Stimulated activated CD4-positive, alpha-beta T cell treated with anti-CD3 and anti-CD28 coated beads, Interleukin-15, amount 100 ng/mL, for 24 hours (primary cell): ENCODE data around the gene CYP3A7.
"Not testable (repeated sequence)": the region's sequence is repeated elsewhere in the genome, so short reads cannot be mapped to it uniquely, and the experiment has no call there.

Experiments used
- DNase-seq: peaks from one replicate; pipeline ENCODE4 v3.0.0-alpha.2; 2020

CYP3A7 gene

GRCh38 chr7:99740573-99741440, 5.8 kb upstream of the CYP3A7 start:
- DNase-seq, result no peak

- no peak for DNase-seq
Observed at GRCh38 chr7:99739699-99740572, 4.9 kb upstream of the CYP3A7 start.

GRCh38 chr7:99737726-99738125, 2.7 kb upstream of the CYP3A7 start:
- DNase-seq, result no peak

- not testable (repeated sequence) for DNase-seq
Observed at GRCh38 chr7:99736667-99737066, 1.7 kb upstream of the CYP3A7 start.

GRCh38 chr7:99733448-99733847, 1.5 kb downstream of the CYP3A7 start:
- DNase-seq, result peak; percentile 25

GRCh38 chr7:99733003-99733402, 2.0 kb downstream of the CYP3A7 start:
- DNase-seq, result no peak

GRCh38 chr7:99731638-99732374, 3.2 kb downstream of the CYP3A7 start:
- peak; percentile 11 for DNase-seq

GRCh38 chr7:99730992-99731391, 4.0 kb downstream of the CYP3A7 start:
- DNase-seq, result no peak

- DNase-seq, result no peak
Observed at GRCh38 chr7:99730238-99730810, 4.7 kb downstream of the CYP3A7 start.

- no peak for DNase-seq
Observed at GRCh38 chr7:99729486-99730237, 5.3 kb downstream of the CYP3A7 start.

GRCh38 chr7:99728615-99729014, 6.4 kb downstream of the CYP3A7 start:
- no peak for DNase-seq

- DNase-seq, result not testable (repeated sequence)
Observed at GRCh38 chr7:99723201-99723600, 11.8 kb downstream of the CYP3A7 start.

GRCh38 chr7:99720800-99721595, 14.0 kb downstream of the CYP3A7 start:
- DNase-seq, result no peak

- DNase-seq, result no peak
Observed at GRCh38 chr7:99719996-99720769, 14.8 kb downstream of the CYP3A7 start.

- DNase-seq, result no peak
Observed at GRCh38 chr7:99713995-99714570, 20.9 kb downstream of the CYP3A7 start.

GRCh38 chr7:99709838-99710578, 25.0 kb downstream of the CYP3A7 start:
- DNase-seq, result no peak

- no peak for DNase-seq
Observed at GRCh38 chr7:99709260-99709659, 25.7 kb downstream of the CYP3A7 start.

- DNase-seq, result no peak
Observed at GRCh38 chr7:99707096-99707495, 27.9 kb downstream of the CYP3A7 start.

GRCh38 chr7:99699946-99700345, 35.0 kb downstream of the CYP3A7 start:
- no peak for DNase-seq
